NCI-H510A (cell line): ENCODE results near the gene PBX3.
A peak's percentile ranks its signal among the peaks of the same experiment; 100 is the strongest.
"Not testable (repeated sequence)": the region's sequence is repeated elsewhere in the genome, so short reads cannot be mapped to it uniquely, and the experiment has no call there.

Source experiments
- DNase-seq: peaks from one replicate; lab custom pipeline; 2025; lab: John Stamatoyannopoulos, UW

The PBX3 gene

DNA sequence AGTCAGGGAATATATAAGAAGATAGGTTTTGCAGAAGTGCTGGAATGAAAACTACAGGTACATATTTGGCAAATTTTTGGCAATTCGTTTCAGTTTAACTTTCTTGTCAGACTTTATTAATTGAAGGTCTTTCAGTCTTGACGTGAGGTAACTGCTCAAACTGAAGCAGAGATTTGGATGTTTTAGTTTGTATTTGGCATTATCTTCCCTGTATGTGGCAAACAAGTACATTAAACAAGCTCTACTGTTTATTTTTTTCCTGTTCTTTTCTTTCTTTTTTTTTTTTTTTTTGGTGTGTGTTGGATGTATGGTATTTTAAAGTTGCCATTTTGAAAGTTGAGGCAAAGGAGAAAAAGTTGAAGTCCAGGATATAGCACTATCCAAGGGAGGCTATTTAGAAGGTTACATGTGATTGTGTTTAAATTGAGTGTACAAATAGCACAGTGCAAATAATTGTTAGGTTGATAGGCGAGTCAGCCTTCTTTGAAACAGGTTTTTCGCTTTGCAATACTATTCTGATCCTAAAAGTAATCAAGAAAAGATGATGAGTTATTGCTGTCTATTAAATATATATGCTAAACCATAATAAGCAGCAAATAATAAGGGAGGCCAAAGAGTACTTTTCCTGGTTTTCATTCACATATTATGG lies 2.2 kb downstream of the PBX3 start:
- no peak for DNase-seq

GRCh38 chr9:125749951-125750626 lies 2.9 kb downstream of the PBX3 start:
- no peak for DNase-seq

GRCh38 chr9:125750627-125751011 lies 3.4 kb downstream of the PBX3 start:
- peak; percentile 15 for DNase-seq

GRCh38 chr9:125752070-125752628 lies 5.0 kb downstream of the PBX3 start:
- DNase-seq = no peak

- no peak for DNase-seq
These were observed 6.9 kb downstream of the PBX3 start for GRCh38 chr9:125754096-125754495.

GRCh38 chr9:125755340-125755739 lies 8.2 kb downstream of the PBX3 start:
- DNase-seq = no peak

DNA sequence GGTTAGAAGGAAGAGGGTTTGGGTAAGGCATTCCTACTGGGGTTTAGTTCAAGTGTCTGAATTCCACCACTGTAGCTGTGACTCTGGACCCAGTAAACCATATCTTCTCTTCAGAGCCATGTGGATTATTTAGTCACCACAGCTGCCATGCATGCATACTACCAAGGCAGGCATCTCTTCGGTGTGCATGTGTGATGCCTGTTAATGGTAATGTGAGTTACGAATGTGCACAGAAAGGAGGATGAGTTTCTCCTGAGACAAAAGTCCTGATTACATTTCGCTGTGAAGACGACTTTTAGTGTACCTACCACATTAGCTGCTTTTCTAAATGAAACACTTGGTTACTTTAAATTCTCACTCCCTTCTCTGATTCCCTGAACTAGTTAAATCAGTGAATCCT lies 9.3 kb downstream of the PBX3 start:
- DNase-seq = no peak

- no peak for DNase-seq
These were observed 10.7 kb downstream of the PBX3 start for GRCh38 chr9:125757834-125758233.

DNA sequence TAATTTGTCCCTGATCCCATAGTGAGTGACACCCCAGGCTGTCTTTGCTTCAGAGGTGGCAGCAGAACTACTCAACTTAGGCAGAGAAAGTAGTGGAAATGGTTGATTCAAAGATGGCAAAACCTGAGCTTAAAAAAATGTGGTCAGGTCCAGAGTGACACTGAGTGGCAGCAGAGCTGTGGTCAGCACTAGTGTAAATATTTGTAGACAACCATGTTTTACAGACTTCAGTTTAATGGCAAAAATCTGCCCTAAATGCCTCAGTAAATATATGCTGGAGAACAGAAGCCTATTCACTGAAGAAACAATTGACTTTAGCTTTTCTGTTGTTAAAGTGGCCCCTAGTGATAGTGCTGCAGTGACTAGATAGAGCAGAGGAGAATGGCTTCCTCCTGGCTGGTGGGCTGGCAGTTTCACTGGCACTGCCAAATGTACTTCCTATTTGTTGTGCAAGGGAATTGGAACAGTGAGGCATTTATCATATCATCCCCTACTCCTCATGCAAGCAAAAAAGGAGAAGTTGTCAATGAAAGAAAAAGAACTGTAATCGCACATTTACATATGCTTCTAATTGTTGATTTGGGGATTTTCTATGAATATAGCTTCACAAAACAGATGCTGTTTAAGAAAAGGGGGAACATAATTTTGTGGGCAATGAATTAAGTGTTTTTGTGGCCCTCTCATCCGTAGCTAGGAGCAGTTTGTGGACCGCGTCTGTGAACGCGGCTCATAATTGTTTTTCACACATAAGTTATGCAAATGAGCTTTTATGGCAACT lies 12.0 kb downstream of the PBX3 start:
- no peak for DNase-seq

- no peak for DNase-seq
These were observed 12.6 kb downstream of the PBX3 start for GRCh38 chr9:125759764-125760129.

GRCh38 chr9:125760537-125760936 lies 13.4 kb downstream of the PBX3 start:
- DNase-seq = no peak

DNA sequence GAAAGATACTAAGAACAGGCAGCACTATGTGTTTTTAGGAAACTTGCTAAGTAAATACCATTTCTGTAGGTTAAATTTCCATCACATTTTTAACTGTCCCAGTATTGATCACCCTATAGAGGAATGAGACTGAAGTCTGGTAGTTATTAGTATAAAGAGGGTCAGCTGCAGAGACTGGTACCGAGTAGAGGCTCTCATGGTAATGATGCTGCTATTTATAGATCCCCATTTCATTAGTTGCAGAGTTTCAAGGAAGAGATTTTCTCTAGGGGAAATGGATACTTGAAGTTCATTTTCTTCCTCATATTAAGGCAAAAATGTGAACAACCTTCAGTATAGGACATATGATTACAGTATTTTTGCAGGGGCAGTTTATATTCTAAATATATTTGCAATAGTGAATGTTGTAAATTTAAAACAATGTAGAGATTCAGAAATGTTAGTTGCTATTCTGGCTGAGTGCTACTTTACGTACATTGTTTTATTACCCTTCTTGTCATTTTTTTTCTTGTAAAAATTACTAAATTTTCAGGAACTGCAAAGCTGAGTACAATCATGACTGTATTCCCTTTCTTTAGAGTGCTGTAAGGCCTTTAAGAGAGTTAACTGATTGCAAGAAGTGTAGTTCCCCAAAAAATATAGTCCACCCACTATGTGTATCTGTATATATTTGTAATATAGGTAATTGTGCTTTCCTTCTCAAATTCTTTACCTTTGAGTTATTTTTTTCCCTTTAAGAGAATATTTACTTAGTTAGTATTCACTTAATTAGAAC lies 14.7 kb downstream of the PBX3 start:
- no peak for DNase-seq

DNA sequence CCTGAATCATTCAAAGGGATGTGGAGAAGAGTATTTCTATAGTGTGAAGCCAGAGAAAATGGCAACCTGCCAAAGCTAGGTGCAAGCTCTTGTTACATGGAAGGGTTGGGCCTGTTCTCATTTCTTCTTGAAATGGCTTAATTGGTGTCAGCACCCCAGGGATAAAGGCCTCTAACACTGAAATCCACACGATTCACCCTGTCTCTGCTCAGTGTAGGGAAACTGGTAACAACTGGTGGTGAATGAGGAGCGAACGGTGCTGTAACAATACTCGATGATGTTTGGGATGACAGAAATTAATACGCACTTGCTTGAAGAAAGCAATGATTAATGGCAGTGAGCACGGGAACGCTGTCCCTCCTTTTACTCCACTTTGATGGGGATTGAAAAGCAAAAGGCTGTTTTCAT lies 16.2 kb downstream of the PBX3 start:
- peak; percentile 90 for DNase-seq

GRCh38 chr9:125764198-125764597 lies 17.0 kb downstream of the PBX3 start:
- no peak for DNase-seq

GRCh38 chr9:125766468-125767221 lies 19.5 kb downstream of the PBX3 start:
- no peak for DNase-seq

GRCh38 chr9:125767349-125767748 lies 20.2 kb downstream of the PBX3 start:
- no peak for DNase-seq

DNA sequence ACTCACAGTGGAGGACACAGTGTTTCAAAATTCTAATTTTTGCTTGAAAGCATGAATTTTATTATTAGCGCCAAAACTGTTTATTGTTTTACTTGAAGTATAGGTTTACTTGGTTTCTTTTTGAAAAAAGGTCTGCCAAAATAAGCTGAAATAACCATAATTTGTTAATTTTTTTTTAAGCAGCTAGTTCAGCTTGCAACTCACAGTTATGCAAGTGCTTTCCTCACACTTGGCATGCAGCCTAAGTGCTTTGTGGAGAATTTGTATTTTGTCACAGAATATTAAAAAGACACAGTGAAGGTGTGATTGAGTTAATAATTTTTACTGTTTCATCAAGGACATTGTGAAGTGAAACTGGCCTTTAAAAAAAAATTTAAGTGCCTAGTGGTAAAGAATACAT lies 21.6 kb downstream of the PBX3 start:
- no peak for DNase-seq

- DNase-seq = no peak
These were observed 23.9 kb downstream of the PBX3 start for GRCh38 chr9:125771037-125771436.

- no peak for DNase-seq
These were observed 25.6 kb downstream of the PBX3 start for GRCh38 chr9:125772740-125773139.

GRCh38 chr9:125774106-125774505 lies 26.9 kb downstream of the PBX3 start:
- DNase-seq = no peak

DNA sequence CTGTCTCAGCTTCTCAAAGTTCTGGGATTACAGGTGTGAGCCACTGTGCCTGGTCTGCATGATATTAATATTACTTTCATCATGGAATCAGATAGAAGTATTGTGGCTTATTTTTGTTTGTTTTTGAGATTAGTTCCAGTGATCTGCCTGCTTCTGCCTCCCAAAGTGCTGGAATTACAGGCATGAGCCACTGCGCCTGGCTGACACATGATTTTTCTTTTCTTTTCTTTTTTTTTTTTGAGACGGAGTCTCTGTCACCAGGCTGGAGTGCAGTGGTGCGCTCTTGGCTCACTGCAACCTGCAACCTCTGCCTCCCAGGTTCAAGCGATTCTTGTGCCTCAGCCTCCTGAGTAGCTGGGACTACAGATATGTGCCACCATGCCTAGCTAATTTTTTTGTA lies 29.6 kb downstream of the PBX3 start:
- DNase-seq = not testable (repeated sequence)
